Progenitor cell of endocrine pancreas (in vitro differentiated cells): ENCODE data around the gene EEF2K. TPM values are rescaled to one million over a fixed set of nuclear protein-coding genes. Genes with fewer than 3 reads are reported as not detected.

ENCODE experiments used
- DNase-seq: peaks from one replicate; pipeline ENCODE4 v3.0.0; 2021; ENCODE audit warnings: low spot score; ENCODE audit not compliant: unreplicated experiment
- H3K27ac Mint-ChIP-seq: 2 replicates; pipeline ENCODE4 v1.8.0; 2021; ENCODE audit warnings: mild to moderate bottlenecking, moderate library complexity, mixed read lengths
- H3K27me3 Mint-ChIP-seq: 2 replicates; pipeline ENCODE4 v1.8.0; 2021; ENCODE audit warnings: mixed read lengths
- H3K36me3 Mint-ChIP-seq: 2 replicates; pipeline ENCODE4 v1.8.0; 2022; ENCODE audit warnings: mixed read lengths; ENCODE audit not compliant: insufficient read depth
- H3K4me1 Mint-ChIP-seq: 2 replicates; pipeline ENCODE4 v1.8.0; 2021; ENCODE audit warnings: low read depth, mixed read lengths
- H3K4me3 Mint-ChIP-seq: 2 replicates; pipeline ENCODE4 v1.8.0; 2021; ENCODE audit warnings: low read depth, mild to moderate bottlenecking, moderate library complexity, mixed read lengths
- H3K9me3 Mint-ChIP-seq: 2 replicates; pipeline ENCODE4 v1.8.0; 2021; ENCODE audit warnings: low read depth, mixed read lengths
- CTCF ChIP-seq: fragments of 200-600 bp; sonication (generic); IDR thresholded peaks from one replicate; pipeline ENCODE4 v1.5.0; 2021; ENCODE audit warnings: antibody characterized with exemption, mild to moderate bottlenecking; ENCODE audit not compliant: unreplicated experiment
- total RNA-seq: library from RNA; stranded (reverse); gene quantifications from 2 replicates; pipeline ENCODE4 v1.2.1, GENCODE V29; 2021

EEF2K gene
- total RNA-seq, 1 donor from 2014 or later = 15.4 TPM

- H3K4me3 Mint-ChIP-seq = no peak overlapping the region
- no peak overlapping the region for H3K27ac Mint-ChIP-seq
- peaks cover 5% of the 10 kb centered on the region for H3K27me3 Mint-ChIP-seq
- no peak for DNase-seq
- no peaks in the 10 kb centered on the region for H3K4me1 Mint-ChIP-seq
- peaks cover 2% of the 10 kb centered on the region for H3K36me3 Mint-ChIP-seq
- H3K9me3 Mint-ChIP-seq = no peaks in the 10 kb centered on the region
- no peak for TF ChIP-seq CTCF
These were observed 7.4 kb upstream of the EEF2K start for GRCh38 chr16:22198547-22199293.

- no peaks in the 10 kb centered on the region for H3K27me3 Mint-ChIP-seq
- H3K4me1 Mint-ChIP-seq = peaks cover 6% of the 10 kb centered on the region
- H3K9me3 Mint-ChIP-seq = no peaks in the 10 kb centered on the region
These were observed 3.8 kb upstream of the EEF2K start for GRCh38 chr16:22202261-22202637.

GRCh38 chr16:22203091-22203490 lies 3.0 kb upstream of the EEF2K start:
- H3K9me3 Mint-ChIP-seq = no peaks in the 10 kb centered on the region
- peaks cover 4% of the 10 kb centered on the region for H3K27me3 Mint-ChIP-seq
- TF ChIP-seq CTCF = no peak
- H3K27ac Mint-ChIP-seq = no peak overlapping the region
- no peak for DNase-seq
- H3K4me3 Mint-ChIP-seq = no peak overlapping the region
- H3K36me3 Mint-ChIP-seq = no peaks in the 10 kb centered on the region
- H3K4me1 Mint-ChIP-seq = peaks cover 8% of the 10 kb centered on the region

More at GRCh38 chr16:22202261-22202637, 3.8 kb upstream of the EEF2K start:
- Mint-ChIP-seq H3K36me3 (no peaks in the 10 kb centered on the region), H3K4me3 (no peak overlapping the region), H3K27ac (no peak overlapping the region)
- TF ChIP-seq CTCF = no peak
- no peak for DNase-seq

- no peaks in the 10 kb centered on the region for H3K9me3 Mint-ChIP-seq
- no peak for DNase-seq
- no peak overlapping the region for H3K4me3 Mint-ChIP-seq
- no peak for TF ChIP-seq CTCF
- no peak overlapping the region for H3K27ac Mint-ChIP-seq
- peaks cover 8% of the 10 kb centered on the region for H3K4me1 Mint-ChIP-seq
- H3K36me3 Mint-ChIP-seq = no peaks in the 10 kb centered on the region
- peaks cover 4% of the 10 kb centered on the region for H3K27me3 Mint-ChIP-seq
These were observed 1.9 kb upstream of the EEF2K start for GRCh38 chr16:22204091-22204655.

GRCh38 chr16:22205577-22206012 lies 483 bp upstream of the EEF2K start:
- Mint-ChIP-seq H3K4me3 (peak overlapping the region; percentile 82), H3K27me3 (peaks cover 4% of the 10 kb centered on the region), H3K36me3 (peaks cover 1% of the 10 kb centered on the region), H3K27ac (peak overlapping the region; percentile 87), H3K9me3 (no peaks in the 10 kb centered on the region), H3K4me1 (peaks cover 8% of the 10 kb centered on the region)
- no peak for DNase-seq
- TF ChIP-seq CTCF = no peak
